Mesenchymal stem cell (in vitro differentiated cells and primary cell): ENCODE results near the gene CCNA1.

ENCODE experiments used
- DNase-seq: peaks from one replicate; pipeline ENCODE4 v3.0.0-alpha.2; 2013
- H2AFZ ChIP-seq: one replicate; pipeline ENCODE4 v1.6.1; 2013; ENCODE audit warnings: low read depth, mild to moderate bottlenecking, control low read depth, inconsistent platforms, low read length, moderate library complexity
- H2AK5ac ChIP-seq: 2 replicates; pipeline ENCODE4 v1.6.1; 2013; ENCODE audit warnings: low read length, moderate library complexity, mild to moderate bottlenecking, inconsistent platforms; ENCODE audit not compliant: severe bottlenecking
- H2BK120ac ChIP-seq: one replicate; pipeline ENCODE4 v1.6.1; 2013; ENCODE audit warnings: low read depth, mild to moderate bottlenecking, inconsistent platforms, low read length, moderate library complexity
- H2BK12ac ChIP-seq, 2 experiments: one replicate each; pipeline ENCODE4 v1.6.1; 2013; ENCODE audit warnings: inconsistent platforms in 2 of 2, low read length in 2 of 2, mild to moderate bottlenecking in 2 of 2, moderate library complexity in 2 of 2, control low read depth in 1 of 2
- H2BK15ac ChIP-seq: one replicate; pipeline ENCODE4 v1.6.1; 2013; ENCODE audit warnings: mild to moderate bottlenecking, low read depth, inconsistent platforms; ENCODE audit not compliant: poor library complexity, severe bottlenecking
- H2BK5ac ChIP-seq: 2 replicates; pipeline ENCODE4 v1.6.1; 2013; ENCODE audit warnings: low read depth, mild to moderate bottlenecking, low read length, control low read depth, inconsistent platforms; ENCODE audit not compliant: poor library complexity, severe bottlenecking
- H3K14ac ChIP-seq, 2 experiments: one replicate each; pipeline ENCODE4 v1.6.1; 2013; ENCODE audit warnings: inconsistent platforms in 2 of 2, low read length in 2 of 2, control low read depth in 1 of 2, mild to moderate bottlenecking in 1 of 2, moderate library complexity in 1 of 2
- H3K18ac ChIP-seq, 2 experiments: one replicate each; pipeline ENCODE4 v1.6.1; 2013; ENCODE audit warnings: inconsistent platforms in 2 of 2, low read length in 2 of 2, control low read depth in 1 of 2, low read depth in 1 of 2, mild to moderate bottlenecking in 1 of 2
- H3K23ac ChIP-seq, 2 experiments: one replicate each; pipeline ENCODE4 v1.6.1; 2013; ENCODE audit warnings: inconsistent platforms in 2 of 2, low read length in 2 of 2, mild to moderate bottlenecking in 2 of 2, moderate library complexity in 2 of 2, control low read depth in 1 of 2
- H3K27ac ChIP-seq: 2 replicates; pipeline ENCODE4 v1.5.1; 2013; ENCODE audit warnings: mild to moderate bottlenecking, moderate library complexity, low read length, control low read depth, inconsistent platforms; ENCODE audit not compliant: poor library complexity, severe bottlenecking
- H3K27me3 ChIP-seq, 2 experiments: 2 replicates each; pipeline versions ENCODE4 v1.6.1 to v1.7.0; 2013; ENCODE audit warnings: low read length in 2 of 2, mild to moderate bottlenecking in 2 of 2, moderate library complexity in 2 of 2, control low read depth in 1 of 2, inconsistent platforms in 1 of 2; ENCODE audit not compliant: control insufficient read depth in 1 of 2, insufficient read depth in 1 of 2
- H3K36me3 ChIP-seq, 2 experiments: 2 replicates each; pipeline versions ENCODE4 v1.6.1 to v1.7.0; 2013; ENCODE audit warnings: low read length in 2 of 2, control low read depth in 1 of 2, inconsistent platforms in 1 of 2, low read depth in 1 of 2, mild to moderate bottlenecking in 1 of 2; ENCODE audit not compliant: insufficient read depth in 2 of 2, control insufficient read depth in 1 of 2
- H3K4ac ChIP-seq, 2 experiments: one replicate each; pipeline ENCODE4 v1.6.1; 2013; ENCODE audit warnings: inconsistent platforms in 2 of 2, low read length in 2 of 2, mild to moderate bottlenecking in 2 of 2, moderate library complexity in 2 of 2, control low read depth in 1 of 2, low read depth in 1 of 2
- H3K4me1 ChIP-seq: 2 replicates; pipeline ENCODE4 v1.6.1; 2013; ENCODE audit warnings: low read depth, low read length, control low read depth; ENCODE audit not compliant: control insufficient read depth, insufficient read depth
- H3K4me2 ChIP-seq: 2 replicates; pipeline ENCODE4 v1.6.1; 2013; ENCODE audit warnings: low read length, mild to moderate bottlenecking, inconsistent platforms; ENCODE audit not compliant: poor library complexity, severe bottlenecking
- H3K4me3 ChIP-seq, 2 experiments: 2 replicates each; pipeline versions ENCODE4 v1.5.1 to v1.7.0; 2013; ENCODE audit warnings: low read length in 2 of 2, mild to moderate bottlenecking in 2 of 2, control low read depth in 1 of 2, low read depth in 1 of 2; ENCODE audit not compliant: insufficient read depth in 1 of 2
- H3K79me1 ChIP-seq: replicated peaks from 2 replicates; pipeline ENCODE4 v1.6.1; 2013; ENCODE audit warnings: mild to moderate bottlenecking, control low read depth, low read length, inconsistent platforms; ENCODE audit not compliant: poor library complexity, severe bottlenecking
- H3K9ac ChIP-seq: 2 replicates; pipeline ENCODE4 v1.7.0; 2013; ENCODE audit warnings: mild to moderate bottlenecking, low read length, moderate library complexity
- H3K9me3 ChIP-seq: 2 replicates; pipeline ENCODE4 v1.7.0; 2013; ENCODE audit warnings: mild to moderate bottlenecking, low read length; ENCODE audit not compliant: control insufficient read depth
- H4K8ac ChIP-seq: one replicate; pipeline ENCODE4 v1.6.1; 2013; ENCODE audit warnings: inconsistent platforms, mild to moderate bottlenecking, low read length, moderate library complexity
- H4K91ac ChIP-seq: one replicate; pipeline ENCODE4 v1.6.1; 2013; ENCODE audit warnings: mild to moderate bottlenecking, low read length, inconsistent platforms
- WGBS: methylation state at CpG from one replicate; pipeline ENCODE4 v1.1.7; 2013; ENCODE audit warnings: mixed read lengths; 5-methylcytosine and 5-hydroxymethylcytosine counted together

The CCNA1 gene

DNA sequence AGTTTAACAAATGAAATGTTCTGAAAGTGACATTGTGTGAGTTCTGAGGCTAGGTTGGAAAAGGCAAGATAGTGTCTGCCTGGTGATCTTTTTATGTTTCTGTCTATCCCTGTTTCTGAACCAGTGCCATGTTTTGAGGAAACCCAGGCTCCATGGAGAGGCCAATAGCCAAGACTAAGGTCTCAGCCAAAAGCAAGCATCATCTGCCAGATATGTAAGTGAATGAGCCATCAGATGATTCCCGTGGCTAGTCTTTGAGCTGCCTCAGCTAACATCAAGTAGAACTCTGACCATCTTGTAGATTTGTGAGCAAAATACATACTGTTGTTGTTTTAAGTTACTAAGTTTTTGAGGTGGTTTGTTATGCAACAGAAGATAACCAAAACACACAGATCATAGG is 19.6 kb upstream of the CCNA1 start:
- no peak for DNase-seq
- H3K23ac ChIP-seq, result no peak overlapping the region
- no peaks in the 10 kb centered on the region for H3K9me3 ChIP-seq
- H3K4ac ChIP-seq, result no peak overlapping the region
- H2BK120ac ChIP-seq, result no peak overlapping the region
- no peaks in the 10 kb centered on the region for H3K4me1 ChIP-seq
- no peaks in the 10 kb centered on the region for H3K27me3 ChIP-seq
- 100% methylated on average over 1 of the region's 1 CpG for WGBS
- no peak overlapping the region for H3K14ac ChIP-seq
- H4K8ac ChIP-seq, result no peak overlapping the region
- H2AK5ac ChIP-seq, result no peak overlapping the region
- no peak overlapping the region for H2BK5ac ChIP-seq
- no peak overlapping the region for H2BK15ac ChIP-seq
- H3K27ac ChIP-seq, result no peak overlapping the region
- no peak overlapping the region for H3K18ac ChIP-seq
- no peak overlapping the region for H2BK12ac ChIP-seq
- peak overlapping the region; percentile 31 for H3K9ac ChIP-seq
- H3K36me3 ChIP-seq, result no peaks in the 10 kb centered on the region
- no peak overlapping the region for H4K91ac ChIP-seq
- H2AFZ ChIP-seq, result no peak overlapping the region
- H3K4me2 ChIP-seq, result no peak overlapping the region
- H3K4me3 ChIP-seq, result no peak overlapping the region
- no peaks in the 10 kb centered on the region for H3K79me1 ChIP-seq

DNA sequence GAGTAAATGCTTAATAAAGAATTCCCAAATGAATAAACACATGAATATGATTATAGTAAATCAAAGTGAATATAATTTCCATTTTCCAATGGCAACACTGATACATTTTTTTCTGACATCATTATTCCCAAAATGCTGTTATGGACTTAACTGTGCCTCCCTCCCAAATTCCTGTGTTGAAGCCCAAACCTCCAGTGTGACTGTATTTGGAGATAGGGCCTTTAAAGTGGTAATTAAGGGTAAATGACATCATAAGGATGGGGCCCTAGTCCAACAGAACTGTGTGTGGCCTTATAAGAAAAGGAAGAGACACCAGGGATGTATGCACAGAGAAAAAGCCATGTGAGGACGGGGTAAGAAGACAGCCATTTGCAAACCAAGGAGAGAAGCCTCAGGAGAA is 19.1 kb upstream of the CCNA1 start:
- H3K36me3 ChIP-seq, result no peaks in the 10 kb centered on the region
- no peak overlapping the region for H3K27ac ChIP-seq
- H4K8ac ChIP-seq, result no peak overlapping the region
- no peak overlapping the region for H3K14ac ChIP-seq
- no peak overlapping the region for H2BK120ac ChIP-seq
- H4K91ac ChIP-seq, result no peak overlapping the region
- H3K79me1 ChIP-seq, result no peaks in the 10 kb centered on the region
- H2BK5ac ChIP-seq, result no peak overlapping the region
- H2AK5ac ChIP-seq, result no peak overlapping the region
- H3K4me3 ChIP-seq, result no peak overlapping the region
- DNase-seq, result no peak
- H3K18ac ChIP-seq, result no peak overlapping the region
- no peak overlapping the region for H2BK12ac ChIP-seq
- H3K9ac ChIP-seq, result peak overlapping the region; percentile 31
- no peak overlapping the region for H3K4ac ChIP-seq
- WGBS, result 69% methylated on average over 1 of the region's 1 CpG
- H3K9me3 ChIP-seq, result no peaks in the 10 kb centered on the region
- no peak overlapping the region for H2AFZ ChIP-seq
- H3K27me3 ChIP-seq, result no peaks in the 10 kb centered on the region
- H2BK15ac ChIP-seq, result no peak overlapping the region
- no peak overlapping the region for H3K23ac ChIP-seq
- H3K4me2 ChIP-seq, result no peak overlapping the region
- H3K4me1 ChIP-seq, result no peaks in the 10 kb centered on the region

- H3K23ac ChIP-seq, result no peak overlapping the region
- no peaks in the 10 kb centered on the region for H3K9me3 ChIP-seq
- no peak overlapping the region for H3K27ac ChIP-seq
- no peak overlapping the region for H3K14ac ChIP-seq
- no CpG with 5 or more reads among the region's 3 CpGs for WGBS
- H2BK12ac ChIP-seq, result no peak overlapping the region
- H2BK5ac ChIP-seq, result no peak overlapping the region
- H3K4me3 ChIP-seq, result no peak overlapping the region
- DNase-seq, result no peak
- H3K27me3 ChIP-seq, result no peaks in the 10 kb centered on the region
- H3K79me1 ChIP-seq, result no peaks in the 10 kb centered on the region
- no peak overlapping the region for H2BK120ac ChIP-seq
- H4K91ac ChIP-seq, result no peak overlapping the region
- no peak overlapping the region for H4K8ac ChIP-seq
- no peak overlapping the region for H2AFZ ChIP-seq
- H3K4me2 ChIP-seq, result no peak overlapping the region
- H3K36me3 ChIP-seq, result no peaks in the 10 kb centered on the region
- no peak overlapping the region for H2AK5ac ChIP-seq
- no peak overlapping the region for H3K18ac ChIP-seq
- H2BK15ac ChIP-seq, result no peak overlapping the region
- no peak overlapping the region for H3K9ac ChIP-seq
- no peaks in the 10 kb centered on the region for H3K4me1 ChIP-seq
- no peak overlapping the region for H3K4ac ChIP-seq
Measured at GRCh38 chr13:36414461-36414860, 17.8 kb upstream of the CCNA1 start.

GRCh38 chr13:36417331-36417730 is 15.0 kb upstream of the CCNA1 start:
- 63% methylated on average over 1 of the region's 2 CpGs for WGBS
- H3K36me3 ChIP-seq, result no peaks in the 10 kb centered on the region
- peaks cover 2% of the 10 kb centered on the region for H3K4me1 ChIP-seq
- H3K18ac ChIP-seq, result no peak overlapping the region
- no peaks in the 10 kb centered on the region for H3K9me3 ChIP-seq
- H2AFZ ChIP-seq, result no peak overlapping the region
- peak overlapping the region in 1 of 2 experiments; percentile 58 for H3K4me3 ChIP-seq
- no peaks in the 10 kb centered on the region for H3K27me3 ChIP-seq
- no peak overlapping the region for H3K4ac ChIP-seq
- no peak overlapping the region for H2BK12ac ChIP-seq
- H2AK5ac ChIP-seq, result no peak overlapping the region
- no peak overlapping the region for H3K23ac ChIP-seq
- H2BK120ac ChIP-seq, result no peak overlapping the region
- no peak for DNase-seq
- H3K4me2 ChIP-seq, result no peak overlapping the region
- H4K8ac ChIP-seq, result no peak overlapping the region
- H3K9ac ChIP-seq, result peak overlapping the region; percentile 74
- no peak overlapping the region for H3K14ac ChIP-seq
- H4K91ac ChIP-seq, result no peak overlapping the region
- H3K27ac ChIP-seq, result peak overlapping the region; percentile 10
- H3K79me1 ChIP-seq, result no peaks in the 10 kb centered on the region
- H2BK5ac ChIP-seq, result no peak overlapping the region
- no peak overlapping the region for H2BK15ac ChIP-seq
